Kidney glomerular epithelial cell (primary cell): ENCODE results near the gene WBP2.
"Not testable (repeated sequence)": the region's sequence is repeated elsewhere in the genome, so short reads cannot be mapped to it uniquely, and the experiment has no call there.

Experiments
- DNase-seq: peaks from one replicate; lab custom pipeline; 2025; lab: John Stamatoyannopoulos, UW

WBP2 gene

GRCh38 chr17:75865404-75866188 lies 10.5 kb upstream of the WBP2 start:
- DNase-seq = not testable (repeated sequence)

GRCh38 chr17:75864887-75865286 lies 9.8 kb upstream of the WBP2 start:
- DNase-seq = not testable (repeated sequence)

DNA sequence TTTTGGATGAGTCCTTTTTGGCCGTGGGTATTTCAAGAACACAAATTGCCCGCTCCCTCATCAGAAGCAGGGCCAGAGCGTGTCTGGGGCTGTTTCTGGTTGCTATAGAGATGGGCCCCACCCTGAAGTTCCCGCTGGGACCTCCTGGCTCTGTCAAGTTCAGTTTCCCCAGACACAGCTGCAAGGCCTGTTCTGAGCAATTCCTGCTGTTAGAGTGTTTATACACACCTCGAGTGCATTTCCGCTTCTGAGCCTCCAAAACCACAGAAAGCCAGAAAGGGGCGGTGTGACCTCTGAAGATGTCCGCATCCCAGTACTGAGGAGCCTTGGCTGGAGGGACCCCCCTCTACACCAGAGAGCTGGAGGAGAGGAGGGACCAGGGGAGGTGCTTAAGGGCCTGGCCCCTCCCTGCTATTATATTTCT lies 9.3 kb upstream of the WBP2 start:
- no peak for DNase-seq

GRCh38 chr17:75861927-75862317 lies 6.8 kb upstream of the WBP2 start:
- DNase-seq = no peak

- not testable (repeated sequence) for DNase-seq
Observed at GRCh38 chr17:75859358-75859757, 4.2 kb upstream of the WBP2 start.

- DNase-seq = peak; percentile 30
Observed at GRCh38 chr17:75856062-75856756, 1.1 kb upstream of the WBP2 start.

DNA sequence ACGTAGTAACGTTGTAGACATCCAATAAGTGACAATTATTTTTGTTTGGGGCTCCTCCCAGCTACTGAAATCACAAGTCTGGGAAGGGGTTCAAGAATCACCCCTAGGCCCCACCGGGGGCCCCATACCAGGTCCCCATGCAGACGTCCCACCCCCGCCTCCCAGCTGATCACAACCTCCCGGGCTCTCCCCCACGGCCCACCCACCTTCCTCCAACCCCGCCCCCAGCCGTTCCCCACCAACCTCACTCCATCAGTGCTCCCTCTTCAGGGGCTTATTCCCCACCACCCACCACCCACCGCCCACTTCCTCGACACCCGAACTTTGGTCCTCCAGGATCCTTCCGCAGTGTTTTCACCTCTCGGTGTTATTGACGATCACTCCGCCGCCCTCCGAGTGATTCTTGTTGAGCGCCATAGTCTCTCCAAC lies 240 bp downstream of the WBP2 start:
- DNase-seq = no peak

DNA sequence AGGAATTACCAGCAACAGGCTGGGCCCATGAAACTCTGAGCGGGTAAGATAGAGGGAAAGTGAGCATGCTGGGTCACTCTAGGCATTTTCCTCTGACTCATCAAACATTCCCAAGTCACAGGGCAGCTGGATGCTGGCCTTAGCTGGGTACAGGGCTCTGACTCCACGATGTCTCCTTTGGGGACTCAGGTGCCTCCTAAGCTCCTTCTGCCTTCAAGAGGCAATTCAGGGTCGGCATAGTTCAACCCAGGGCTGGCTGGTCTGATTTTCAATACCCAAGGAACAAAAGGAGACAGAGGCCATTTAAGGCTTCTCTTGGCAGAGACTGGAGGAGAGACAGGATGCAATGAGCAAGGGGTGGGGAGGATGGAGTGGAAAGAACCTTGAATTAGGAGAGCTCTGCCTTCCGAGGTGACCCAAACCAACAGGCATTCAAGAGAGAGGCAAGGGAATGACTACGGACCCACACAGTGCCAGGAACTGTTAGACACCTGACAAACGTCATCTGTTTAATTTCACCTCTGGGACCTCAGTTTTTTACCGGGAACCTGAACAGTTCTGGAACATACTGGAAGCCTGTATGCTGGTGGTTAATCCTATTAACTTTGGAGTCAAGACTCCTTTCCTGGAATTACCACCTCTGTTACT lies 910 bp downstream of the WBP2 start:
- DNase-seq = peak; percentile 46

DNA sequence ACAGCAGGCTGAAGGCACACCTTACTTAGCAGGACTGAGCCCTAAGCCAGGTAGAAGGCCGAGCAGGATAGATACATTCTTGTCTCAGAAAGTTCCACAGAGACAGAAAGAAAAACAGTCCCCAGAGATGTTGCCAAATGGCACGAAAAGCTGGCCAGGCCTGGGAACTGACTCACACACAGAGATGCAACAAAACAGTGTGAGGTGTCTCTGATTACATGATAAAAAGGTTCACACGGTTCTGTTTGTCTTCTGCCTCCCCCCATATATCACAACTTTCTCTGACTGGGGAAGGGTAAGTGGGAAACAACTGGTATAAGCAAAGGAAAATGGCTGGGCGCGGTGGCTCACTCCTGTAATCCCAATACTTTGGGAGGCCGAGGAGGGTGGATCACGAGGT lies 1.7 kb downstream of the WBP2 start:
- DNase-seq = peak; percentile 19

DNA sequence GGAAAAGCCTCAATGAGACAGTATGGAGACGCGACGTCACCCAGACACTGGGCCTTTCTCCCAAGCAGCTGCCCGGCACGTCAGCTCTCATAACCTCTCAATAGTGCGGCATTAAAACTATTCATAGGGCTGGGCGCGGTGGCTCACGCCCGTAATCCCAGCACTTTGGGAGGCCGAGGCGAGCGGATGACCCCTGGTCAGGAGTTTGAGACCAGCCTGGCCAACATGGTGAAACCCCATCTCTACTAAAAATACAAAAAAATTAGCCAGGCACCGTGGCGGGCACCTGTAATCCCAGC lies 3.5 kb downstream of the WBP2 start:
- DNase-seq = not testable (repeated sequence)

DNA sequence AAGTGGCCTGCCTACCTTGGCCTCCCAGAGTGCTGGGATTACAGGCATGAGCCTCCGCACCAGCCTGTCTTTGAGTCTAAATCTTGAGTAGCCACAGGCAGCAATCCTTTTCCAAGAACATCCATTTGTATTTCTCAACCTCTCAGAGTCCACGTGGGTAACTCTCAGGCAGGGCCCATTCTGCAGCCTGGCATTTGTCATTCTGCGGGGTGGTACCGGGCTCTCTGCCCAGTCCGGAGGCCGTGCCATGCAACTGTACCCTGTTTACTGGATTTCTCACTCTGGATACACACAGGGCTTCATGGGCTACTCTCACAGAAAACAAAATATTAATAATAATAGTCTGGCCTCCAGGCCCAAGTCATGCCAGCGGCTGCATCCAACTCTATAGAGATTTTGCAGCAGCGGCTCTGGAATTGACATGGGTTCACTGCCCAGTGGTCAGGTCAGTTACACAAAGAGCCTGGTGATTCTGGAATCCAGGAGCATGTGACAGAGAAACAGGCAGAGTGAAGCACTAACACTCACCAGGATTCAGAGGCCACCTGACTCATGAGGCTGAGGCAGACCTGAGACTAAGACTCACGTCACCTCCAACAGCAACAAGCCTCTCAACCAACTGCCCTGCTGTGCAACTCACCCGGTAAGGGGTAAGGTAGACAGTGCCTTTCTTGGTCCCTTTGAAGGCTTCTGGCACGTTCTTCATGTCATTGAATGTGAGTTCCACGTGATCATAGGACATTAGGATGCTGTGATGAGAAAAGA lies 4.0 kb downstream of the WBP2 start:
- no peak for DNase-seq

DNA sequence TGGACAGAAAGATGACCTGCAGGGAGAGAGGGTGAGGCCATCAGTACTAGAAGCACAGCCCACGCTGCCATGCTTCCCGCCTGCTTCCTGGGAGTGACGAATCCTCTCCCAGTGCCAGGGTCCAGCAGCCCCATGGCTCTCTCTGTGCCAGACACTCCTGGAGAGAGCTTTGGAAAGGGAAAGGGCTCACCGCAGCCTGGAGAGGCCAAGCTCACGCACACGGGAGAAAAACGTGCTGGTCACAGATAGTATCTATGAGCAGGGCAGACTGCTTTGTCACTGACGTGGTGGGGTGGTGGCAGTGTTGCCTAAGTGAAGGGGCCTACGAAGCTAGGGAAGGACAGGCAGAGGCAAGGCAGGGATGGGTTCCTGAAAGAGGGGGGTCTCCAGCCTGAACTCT lies 5.4 kb downstream of the WBP2 start:
- DNase-seq = no peak

- DNase-seq = no peak
Observed at GRCh38 chr17:75849279-75849646, 5.9 kb downstream of the WBP2 start.

GRCh38 chr17:75848523-75849278 lies 6.4 kb downstream of the WBP2 start:
- peak; percentile 28 for DNase-seq

- DNase-seq = no peak
Observed at GRCh38 chr17:75847614-75848522, 7.3 kb downstream of the WBP2 start.

DNA sequence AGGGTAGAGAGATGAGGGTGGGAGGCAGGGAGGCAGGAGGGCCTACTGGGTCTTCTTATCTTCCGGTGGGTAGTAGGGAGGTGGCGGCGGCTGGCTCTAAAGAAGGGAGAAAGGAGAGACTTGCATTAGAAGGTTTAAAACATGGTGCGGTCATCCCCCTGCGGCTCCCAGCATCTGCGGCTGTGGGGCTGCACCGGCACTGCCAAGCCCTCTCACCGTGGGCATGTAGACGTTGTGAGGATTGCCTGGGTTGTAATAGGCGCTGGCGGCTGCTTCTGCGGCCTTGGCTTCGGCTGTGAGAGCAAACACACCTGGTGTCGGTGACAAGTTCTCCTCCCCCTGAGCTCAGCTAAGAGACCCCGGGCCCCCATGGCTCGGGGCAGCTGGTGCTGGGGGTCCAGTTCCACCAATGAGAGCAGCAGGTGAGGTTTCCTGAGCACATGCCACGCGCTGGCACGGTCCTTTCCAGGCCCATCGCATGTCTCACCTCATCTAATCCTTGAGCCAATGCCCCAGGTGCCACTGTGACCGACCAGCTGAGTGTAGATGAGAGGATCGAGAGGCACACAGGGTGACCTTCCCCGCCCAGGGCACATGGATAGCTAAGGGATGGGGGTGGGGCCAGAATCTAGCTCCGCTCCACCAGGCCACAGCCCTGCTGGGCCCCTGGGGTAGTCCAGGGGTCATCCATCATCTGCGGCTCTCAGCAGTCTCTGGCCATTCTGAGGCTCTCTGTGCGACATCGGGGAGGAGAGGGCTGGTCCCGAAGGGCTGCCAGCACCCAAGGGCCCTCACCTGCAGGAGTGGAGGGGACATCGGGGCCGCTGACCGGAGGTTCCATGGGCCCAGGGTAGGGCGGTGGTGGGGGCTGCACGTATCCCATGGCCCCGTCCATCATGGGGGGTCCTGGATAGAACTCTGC lies 8.2 kb downstream of the WBP2 start:
- no peak for DNase-seq

GRCh38 chr17:75845933-75846691 lies 9.0 kb downstream of the WBP2 start:
- DNase-seq = no peak

- peak; percentile 13 for DNase-seq
Observed at GRCh38 chr17:75845058-75845711, 9.9 kb downstream of the WBP2 start.
